ENCODE results near the gene CITED1. TPM values are rescaled to one million over a fixed set of nuclear protein-coding genes. Genes with fewer than 3 reads are reported as not detected.
A peak's percentile ranks its signal among the peaks of the same experiment; 100 is the strongest.

CITED1 gene
- total and polyA plus RNA-seq, 12 donors: 0.50 to 13.5 (median 2.5) TPM; not detected in 5

GRCh38 chrX:72307646-72308051 is 1.9 kb upstream of the CITED1 start:
- intact Hi-C loops (cut with DNase I): loop anchor here in 1 of 2 donors (10.0 kb wide), 1 partner anchor 237 kb away; no protein-coding TSS in a partner anchor
- Histone ChIP-seq H3K9me3 (replicated peaks in 1 of 3) (no peaks in the 10 kb centered on the region), H3K27me3 (peaks cover 69% of the 10 kb centered on the region), H3K4me3 (peak overlapping the region in 1 of 4 donors; percentile 59), H3K36me3 (replicated peaks in 1 of 2) (no peaks in the 10 kb centered on the region), H3K4me1 (replicated peaks in 1 of 2) (peaks cover 14 to 21% of the 10 kb centered on the region in 2 donors), H3K27ac (no peak overlapping the region)
- TF ChIP-seq CTCF (IDR thresholded peaks at IDR 0.05): no peak
- DNase-seq: no peak
- WGBS, 4 donors: 10 to 37% (median 21%) methylated on average over 9 to 17 of the region's 17 CpGs

- TF ChIP-seq POLR2A (IDR thresholded peaks at IDR 0.05) (peak in 1 of 2 donors; percentile 25), CTCF (IDR thresholded peaks at IDR 0.05) (no peak)
- Histone ChIP-seq H3K27ac (no peak overlapping the region), H3K4me3 (peak overlapping the region in 2 of 4 donors; percentile 34 to 59), H3K27me3 (peaks cover 69% of the 10 kb centered on the region), H3K4me1 (replicated peaks in 1 of 2) (peaks cover 14 to 21% of the 10 kb centered on the region in 2 donors), H3K36me3 (replicated peaks in 1 of 2) (no peaks in the 10 kb centered on the region), H3K9me3 (replicated peaks in 1 of 3) (no peaks in the 10 kb centered on the region)
- DNase-seq: peak; percentile 47 to 75 (median 60)
- WGBS, 4 donors: 0 to 10% (median 5%) methylated on average over 16 to 56 of the region's 56 CpGs
- intact Hi-C loops (cut with DNase I): loop anchor here in 1 of 2 donors (10.0 kb wide), 1 partner anchor 238 kb away; no protein-coding TSS in a partner anchor
Measured at GRCh38 chrX:72306851-72307645, 1.3 kb upstream of the CITED1 start.

GRCh38 chrX:72306085-72306801 is 529 bp upstream of the CITED1 start:
- Histone ChIP-seq H3K36me3 (replicated peaks in 1 of 2) (no peaks in the 10 kb centered on the region), H3K27ac (no peak overlapping the region), H3K4me1 (replicated peaks in 1 of 2) (peaks cover 14 to 21% of the 10 kb centered on the region in 2 donors), H3K27me3 (peaks cover 71% of the 10 kb centered on the region), H3K9me3 (replicated peaks in 1 of 3) (no peaks in the 10 kb centered on the region), H3K4me3 (peak overlapping the region in 2 of 4 donors; percentile 34 to 59)
- TF ChIP-seq POLR2A (IDR thresholded peaks at IDR 0.05) (no peak), CTCF (IDR thresholded peaks at IDR 0.05) (no peak)
- WGBS, 4 donors: 0 to 8% (median 2%) methylated on average over 1 to 78 of the region's 92 CpGs
- no peak for DNase-seq
- intact Hi-C loops (cut with DNase I): loop anchor here in 1 of 2 donors (10.0 kb wide), 1 partner anchor 239 kb away; no protein-coding TSS in a partner anchor

- H3K36me3 ChIP-seq (replicated peaks in 1 of 2): no peaks in the 10 kb centered on the region
- peaks cover 76% of the 10 kb centered on the region for H3K27me3 ChIP-seq
- peak overlapping the region in 1 of 4 donors; percentile 59 for H3K4me3 ChIP-seq
- H3K4me1 ChIP-seq (replicated peaks in 1 of 2): peaks cover 14 to 21% of the 10 kb centered on the region in 2 donors
- no peaks in the 10 kb centered on the region for H3K9me3 ChIP-seq (replicated peaks in 1 of 3)
- no peak for DNase-seq
- intact Hi-C loops (cut with DNase I): loop anchor here in 1 of 2 donors (10.0 kb wide), 1 partner anchor 240 kb away; no protein-coding TSS in a partner anchor
- no peak overlapping the region for H3K27ac ChIP-seq
- 12 to 15% (median 13%) methylated on average over 22 to 26 of the region's 26 CpGs; no CpG with 5 or more reads in 1 of the 4 donors for WGBS, 4 donors
- TF ChIP-seq POLR2A (IDR thresholded peaks at IDR 0.05) (no peak), CTCF (IDR thresholded peaks at IDR 0.05) (no peak)
Measured at GRCh38 chrX:72304877-72305276, 837 bp downstream of the CITED1 start.
